ENCODE results near the gene TMEM33.

GRCh38 chr4:41934901-41935651 lies at the start of gene TMEM33:
- no peak for TF ChIP-seq EZH2 (IDR thresholded peaks at IDR 0.05; ENCODE audit: insufficient read depth, poor library complexity, severe bottlenecking)
- no peak for TF ChIP-seq EZH2phosphoT487 (IDR thresholded peaks at IDR 0.05; ENCODE audit: insufficient read depth, low read depth)

Data from GM23248 (cell line).